ENCODE data around the gene NCK2. TPM values are rescaled to one million over a fixed set of nuclear protein-coding genes. Genes with fewer than 3 reads are reported as not detected.

NCK2 gene
- total RNA-seq, 1 donor from 2014 or later = 51.1 TPM

DNA sequence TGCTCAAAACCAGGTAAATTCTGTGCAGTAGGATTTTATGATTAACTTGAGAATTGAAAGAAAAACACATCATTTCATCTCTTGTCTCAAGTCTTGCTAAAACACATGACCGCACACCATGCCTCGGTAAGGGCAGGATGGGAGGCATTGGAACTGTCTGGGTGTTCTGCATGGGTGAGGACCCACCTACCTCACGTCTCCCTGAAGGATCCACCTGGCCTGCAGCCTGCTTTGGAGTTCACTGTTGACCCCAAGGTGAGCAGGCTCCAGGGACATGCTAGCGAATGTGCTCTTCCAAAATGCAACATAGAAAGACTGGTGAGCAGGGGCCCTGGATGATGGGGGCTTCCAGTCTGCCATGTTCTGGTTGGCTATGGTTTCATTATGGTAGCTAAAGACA, 131.5 kb downstream of the NCK2 start:
- no peak for DNase-seq

DNA sequence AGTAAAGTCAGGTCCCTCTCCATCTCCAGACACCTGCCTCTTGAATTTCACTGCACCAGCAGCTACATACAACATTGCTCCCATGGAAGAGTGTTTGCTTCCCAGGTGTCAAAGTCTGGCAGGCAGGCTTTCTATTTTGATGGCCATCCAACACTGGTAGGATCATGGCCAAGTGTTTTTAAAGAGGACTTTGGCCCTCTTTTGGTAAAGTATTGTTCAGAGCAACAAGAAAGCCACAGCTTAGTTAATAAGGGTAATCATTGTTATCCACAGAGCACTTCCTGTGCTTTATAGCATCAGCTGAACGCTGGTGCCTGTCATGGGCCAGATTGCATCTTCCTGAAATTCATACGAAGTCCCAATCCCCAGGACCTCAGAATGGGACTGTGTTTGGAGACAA, 133.2 kb downstream of the NCK2 start:
- DNase-seq = peak; percentile 7

DNA sequence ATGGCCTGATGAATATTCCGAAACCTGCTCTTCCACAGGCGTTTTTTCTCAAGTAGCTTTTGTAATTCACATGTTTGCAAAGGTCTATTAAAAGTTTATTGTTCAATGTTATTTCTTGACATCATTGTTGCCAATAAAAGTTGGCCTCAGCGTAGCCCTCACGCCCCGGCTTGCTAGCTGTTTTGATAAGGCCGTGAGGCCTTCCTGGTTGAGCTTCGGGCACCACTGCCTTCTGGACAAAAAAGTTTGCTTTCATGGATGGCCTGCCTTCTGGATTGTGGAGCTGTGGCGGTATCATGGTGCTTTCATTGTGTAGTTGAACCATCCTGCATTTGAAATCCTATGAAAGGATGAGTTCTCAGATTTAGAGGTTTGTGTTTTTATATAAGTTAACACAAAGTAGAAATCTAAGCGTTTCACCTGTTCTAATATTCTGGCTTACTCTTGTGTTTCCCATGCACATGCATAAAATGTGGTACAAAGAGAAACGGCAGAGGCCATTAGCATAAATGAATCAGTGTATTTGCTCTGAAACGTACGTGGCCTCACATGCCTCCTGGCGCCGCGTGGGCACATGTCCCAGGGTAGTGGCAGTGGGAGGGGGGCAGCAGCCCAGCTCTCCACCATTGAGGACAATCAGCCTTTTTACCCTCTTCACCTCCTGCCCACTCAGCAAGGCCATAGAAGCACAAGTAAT, 134.5 kb downstream of the NCK2 start:
- DNase-seq = no peak

DNA sequence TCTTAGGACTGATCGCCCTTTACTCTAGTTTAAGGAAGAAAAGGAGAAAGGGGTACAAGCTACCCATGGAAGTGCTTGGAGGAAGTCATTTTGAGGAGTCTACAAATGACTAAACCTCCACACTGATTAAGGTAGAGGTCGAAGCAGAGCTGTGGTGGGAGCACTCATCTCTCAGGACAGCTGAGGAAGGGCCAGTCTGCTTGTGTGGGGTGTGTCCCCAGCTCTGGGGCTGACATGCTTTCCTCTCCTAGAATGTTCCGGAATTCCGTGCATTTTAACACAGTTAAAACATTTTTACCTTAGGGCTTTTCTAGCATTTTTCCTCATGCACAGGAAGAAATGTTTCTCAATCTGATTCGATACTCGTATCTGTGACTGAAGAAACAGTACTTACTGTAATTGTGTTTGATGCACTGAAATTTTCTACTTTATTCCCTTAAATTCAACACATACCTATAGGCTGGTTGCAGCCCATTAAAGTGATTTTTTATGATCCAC, 135.1 kb downstream of the NCK2 start:
- DNase-seq = no peak

DNA sequence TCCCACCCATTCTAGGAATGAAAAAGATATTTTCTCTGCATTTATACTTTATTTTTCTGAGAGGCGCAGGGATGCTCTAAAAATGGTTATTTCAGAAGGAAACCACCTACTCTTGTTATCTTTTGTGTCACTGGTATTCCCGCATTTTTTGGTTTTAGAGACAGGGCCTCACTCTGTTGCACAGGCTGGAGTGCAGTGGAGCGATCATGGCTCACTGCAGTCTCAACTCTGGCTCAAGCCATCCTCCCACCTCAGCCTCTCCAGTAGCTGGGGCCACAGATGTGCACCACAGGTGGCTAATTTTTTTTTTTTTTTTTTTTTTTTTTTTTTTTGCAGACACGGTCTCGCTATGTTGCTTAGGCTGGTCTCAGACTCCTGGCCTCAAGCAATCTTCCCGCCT, 135.9 kb downstream of the NCK2 start:
- no peak for DNase-seq

GRCh38 chr2:105881286-105882136, 136.8 kb downstream of the NCK2 start:
- DNase-seq = no peak

DNA sequence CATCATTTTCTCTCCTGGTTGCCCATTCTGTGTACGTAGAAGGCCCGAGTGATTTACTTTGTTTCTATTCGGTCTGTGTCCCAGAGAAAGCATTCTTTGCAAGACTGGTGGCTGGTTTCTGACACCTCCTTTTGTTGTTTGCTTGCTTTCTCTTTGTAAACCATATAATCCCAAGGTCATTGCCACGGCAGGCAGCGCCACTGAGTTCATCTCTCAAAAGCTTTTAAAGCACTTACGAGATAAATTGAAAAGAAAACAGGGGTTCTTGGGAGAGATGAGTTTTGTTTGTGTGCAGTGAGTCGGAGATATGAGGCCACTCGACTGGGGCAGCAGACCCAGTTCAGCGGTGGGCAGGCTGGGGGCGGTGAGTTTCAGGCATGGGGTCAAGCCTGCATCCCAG, 137.6 kb downstream of the NCK2 start:
- DNase-seq = no peak

DNA sequence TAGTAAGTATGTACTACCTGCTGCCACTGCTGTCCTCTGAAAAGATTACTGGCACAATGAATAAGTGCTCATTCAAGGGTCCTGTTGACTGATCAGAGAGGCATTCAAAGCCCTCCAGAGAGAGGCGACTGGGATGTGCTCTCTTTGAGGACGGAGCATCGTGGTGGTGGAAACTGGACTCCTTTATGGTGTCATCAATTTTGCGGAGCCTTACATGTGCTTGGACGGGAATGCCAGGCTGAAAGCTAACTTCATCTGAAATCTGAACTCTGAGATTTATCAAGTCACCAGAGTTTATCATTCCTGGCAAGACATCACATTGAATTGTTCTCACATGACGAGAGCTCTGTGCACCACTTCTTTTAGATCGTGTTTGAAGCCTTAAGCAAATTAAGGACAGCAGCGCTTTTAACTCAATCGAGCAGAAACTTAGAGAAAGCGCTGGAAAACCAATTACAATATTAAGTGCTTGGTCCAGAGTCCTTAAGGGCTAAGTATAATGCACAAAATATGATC, 138.3 kb downstream of the NCK2 start:
- no peak for DNase-seq

- DNase-seq = no peak
These were observed 139.4 kb downstream of the NCK2 start for GRCh38 chr2:105883911-105884694.

- no peak for DNase-seq
These were observed 140.7 kb downstream of the NCK2 start for GRCh38 chr2:105885456-105885855.

DNA sequence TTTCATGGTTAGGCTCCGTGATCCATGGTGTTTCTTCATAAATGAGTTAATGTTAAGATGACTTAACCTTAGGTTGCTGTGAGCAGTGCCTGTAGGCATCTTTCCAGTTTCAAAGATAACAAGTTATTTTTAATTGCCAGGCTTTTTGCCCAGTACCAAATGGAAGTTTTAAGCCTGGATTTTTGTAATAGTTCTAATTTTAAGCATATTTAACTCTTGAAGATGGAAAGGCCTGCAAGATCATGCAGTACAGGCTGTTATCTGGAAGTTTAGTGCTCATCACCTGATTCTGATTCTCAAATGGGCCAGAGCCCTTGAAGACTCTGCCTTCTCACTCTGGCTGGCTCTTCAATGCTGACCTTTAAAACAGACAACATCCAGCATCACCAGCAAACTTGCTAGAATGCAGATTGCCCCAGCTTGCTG, 141.3 kb downstream of the NCK2 start:
- no peak for DNase-seq

- DNase-seq = no peak
These were observed 142.0 kb downstream of the NCK2 start for GRCh38 chr2:105886687-105887086.

- no peak for DNase-seq
These were observed 142.5 kb downstream of the NCK2 start for GRCh38 chr2:105887256-105887655.

DNA sequence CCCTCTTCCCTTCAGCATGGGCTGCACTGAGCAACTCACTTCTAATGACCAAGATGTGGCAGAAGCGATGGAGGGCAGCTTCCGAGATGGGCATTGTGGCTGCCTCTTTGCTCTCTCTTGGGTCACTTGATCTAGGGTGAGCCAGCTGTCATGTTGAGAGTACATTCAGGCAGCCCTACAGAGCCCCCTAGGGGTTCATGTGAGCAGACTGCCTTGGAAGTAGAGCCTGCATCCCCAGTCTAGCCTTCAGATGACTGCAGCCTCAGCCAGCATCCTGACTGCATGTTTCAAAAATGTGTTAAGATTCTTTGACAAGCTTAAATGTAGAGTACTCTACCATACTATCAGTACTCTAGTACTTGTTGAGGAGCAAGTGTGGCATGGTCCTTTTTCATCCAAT, 143.9 kb downstream of the NCK2 start:
- DNase-seq = peak; percentile 20

DNA sequence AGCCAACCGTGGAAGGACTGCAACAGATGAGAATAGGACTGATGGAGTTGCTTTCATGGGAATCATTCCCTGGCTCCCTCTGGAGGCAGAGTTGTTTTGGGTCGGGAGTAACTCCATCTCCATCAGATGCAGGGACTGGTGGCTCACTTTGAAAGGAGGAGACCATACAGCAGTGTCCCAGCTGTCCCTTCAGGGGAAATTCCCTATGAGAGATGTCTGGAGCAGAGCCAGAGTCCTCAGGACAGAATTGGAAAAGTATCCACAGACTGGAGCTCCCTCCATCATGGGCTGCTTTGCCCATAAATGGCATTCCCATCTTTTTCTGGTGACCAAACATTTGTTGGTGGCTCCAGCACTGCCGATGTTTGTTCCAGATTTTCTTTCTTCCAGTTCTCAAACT, 144.3 kb downstream of the NCK2 start:
- DNase-seq = no peak

DNA sequence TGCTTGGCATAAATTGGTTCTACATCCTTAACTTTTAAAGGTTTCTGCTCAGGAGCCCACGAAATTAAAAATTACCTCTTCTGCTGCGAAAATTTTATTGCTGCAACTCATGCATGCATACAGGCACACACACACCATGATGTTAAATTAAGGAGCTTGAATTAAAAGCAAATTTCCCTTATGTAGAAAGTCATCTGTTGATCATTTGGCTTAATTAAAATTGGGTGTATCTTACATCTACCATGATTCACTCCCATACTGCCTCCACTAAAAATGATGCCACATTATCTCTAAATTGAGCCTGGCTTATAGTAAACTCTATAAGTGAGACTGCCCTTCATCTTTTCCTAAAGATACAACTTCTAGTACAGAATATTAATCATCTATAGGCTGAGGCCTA, 145.4 kb downstream of the NCK2 start:
- DNase-seq = no peak

DNA sequence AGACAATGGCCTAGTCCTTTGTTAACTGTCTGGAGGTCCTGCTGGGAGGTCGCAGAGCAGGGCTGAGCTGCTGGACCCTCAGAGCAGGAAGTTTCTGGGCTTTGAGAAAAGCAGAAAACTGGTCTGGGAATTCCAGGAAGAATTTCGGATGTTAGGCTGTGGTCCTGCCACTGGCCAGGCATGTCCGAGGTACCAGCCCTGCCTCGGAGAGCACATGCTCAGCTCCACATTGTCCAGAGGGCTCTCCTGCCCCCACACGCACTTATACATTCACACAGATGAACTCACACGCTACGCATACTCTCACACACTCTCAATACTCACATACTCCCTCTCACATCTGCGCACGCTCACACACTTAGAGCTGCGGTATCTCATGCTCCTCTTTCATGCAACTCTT, 146.1 kb downstream of the NCK2 start:
- no peak for DNase-seq

GRCh38 chr2:105893011-105893995, 148.6 kb downstream of the NCK2 start:
- no peak for DNase-seq

GRCh38 chr2:105894327-105894944, 149.7 kb downstream of the NCK2 start:
- no peak for DNase-seq

DNA sequence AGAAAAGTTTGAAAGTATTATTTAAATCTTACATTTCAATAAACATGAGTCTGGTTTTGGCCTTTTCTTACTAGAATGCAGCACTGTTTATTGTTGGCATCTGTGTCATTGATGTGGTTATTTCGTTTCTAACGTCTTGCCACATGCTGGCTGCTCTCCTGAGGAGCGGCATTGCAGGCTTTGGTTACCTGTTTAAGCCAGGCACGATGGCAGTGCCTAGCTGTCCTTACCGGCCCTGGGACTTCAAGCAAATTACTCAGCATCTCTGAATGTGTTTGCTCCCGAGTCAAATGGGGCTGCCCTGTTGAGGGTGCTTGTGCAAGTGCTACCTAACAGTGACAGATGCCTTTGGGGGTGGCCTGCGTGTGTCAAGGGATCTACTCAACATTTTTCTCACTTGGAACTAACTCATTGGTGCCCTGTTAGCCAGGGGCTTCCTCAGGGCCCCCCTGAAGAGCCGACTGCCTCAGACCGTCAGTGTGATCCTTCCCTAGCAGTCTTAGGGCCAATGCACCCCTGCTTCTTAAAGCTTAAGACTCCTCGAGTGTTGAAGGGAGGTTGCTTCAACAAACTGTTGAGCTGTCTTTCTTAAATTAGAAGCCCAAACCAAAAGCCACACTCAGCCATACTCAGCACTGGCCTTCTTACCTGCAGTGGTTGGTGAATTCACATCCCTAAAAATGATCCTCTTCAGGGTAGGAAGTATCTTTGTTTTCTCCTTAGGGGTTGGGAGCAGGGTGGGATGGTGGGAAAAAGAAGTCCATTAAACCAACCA, 151.5 kb downstream of the NCK2 start:
- no peak for DNase-seq

Data from dermis blood vessel endothelial cell (primary cell).